NCI-H2196 treated with DMSO at 0.1 percent for 48 hours (cell line): Measurements from ENCODE around the gene DAB1.

Experiments used
- DNase-seq: peaks from one replicate; lab custom pipeline; 2025; ENCODE audit not compliant: unreplicated experiment; lab: John Stamatoyannopoulos, UW

Gene DAB1

DNA sequence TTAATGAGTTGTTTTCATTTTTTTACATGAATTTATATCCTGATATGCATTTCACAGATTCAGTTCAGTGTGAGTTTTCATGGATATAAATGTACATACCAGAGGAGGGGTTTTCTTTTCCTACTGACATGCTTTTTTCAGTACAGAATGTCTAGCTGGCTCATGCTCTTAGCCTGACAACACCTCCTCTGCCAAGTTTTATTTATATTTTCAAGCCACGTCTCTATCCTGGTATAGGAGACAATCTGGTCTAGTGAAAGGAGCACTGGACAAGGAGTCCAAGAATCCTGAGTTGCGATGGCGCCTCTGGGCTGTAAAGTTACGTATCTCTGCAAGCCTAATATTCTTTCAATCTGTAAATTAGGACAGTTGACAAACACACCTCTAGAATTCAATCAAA is 4.9 kb downstream of the DAB1 start:
- DNase-seq: no peak

DNA sequence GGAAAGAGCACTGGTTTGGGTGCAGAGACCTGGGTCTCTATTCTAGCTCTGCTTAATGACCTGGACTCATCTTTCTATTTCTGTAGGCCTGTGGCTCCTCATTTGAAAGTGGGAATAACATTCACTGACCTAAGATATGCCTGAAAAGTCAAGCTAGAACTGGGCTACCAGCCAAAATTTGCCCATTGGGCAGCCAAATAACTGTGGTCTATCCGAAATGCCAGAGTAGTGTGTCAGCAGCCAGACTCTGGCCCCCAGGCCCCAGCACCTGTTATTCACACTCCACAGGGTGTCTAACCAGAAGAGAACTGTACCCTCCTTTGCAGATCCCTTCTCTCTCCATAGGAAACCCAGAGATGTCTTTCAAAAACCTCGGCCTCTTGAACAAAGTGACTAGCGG is 12.6 kb downstream of the DAB1 start:
- DNase-seq: no peak

GRCh38 chr1:57410508-57410907 is 13.4 kb downstream of the DAB1 start:
- no peak for DNase-seq

GRCh38 chr1:57407928-57408327 is 15.9 kb downstream of the DAB1 start:
- no peak for DNase-seq

GRCh38 chr1:57406428-57406970 is 17.4 kb downstream of the DAB1 start:
- no peak for DNase-seq

GRCh38 chr1:57404884-57405283 is 19.0 kb downstream of the DAB1 start:
- no peak for DNase-seq

DNA sequence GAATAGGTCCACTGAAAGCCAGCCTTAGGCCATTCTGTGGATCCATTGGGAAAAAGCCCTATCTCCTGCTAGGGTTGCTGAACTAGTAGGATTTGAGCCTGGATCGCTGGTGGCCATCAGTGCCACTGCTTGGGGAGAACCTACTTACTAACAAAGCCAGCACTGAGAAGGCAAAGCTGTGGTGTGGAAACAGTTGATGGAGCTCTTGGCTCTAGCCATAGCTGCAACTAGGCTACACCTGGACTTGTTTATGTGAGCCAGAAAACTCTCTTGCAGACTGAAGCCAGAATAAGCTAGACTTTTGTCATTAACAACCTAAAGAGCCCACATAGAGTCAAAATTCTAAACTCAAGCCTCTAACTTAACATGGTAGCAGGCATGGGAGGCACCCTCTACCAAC is 20.7 kb downstream of the DAB1 start:
- no peak for DNase-seq

DNA sequence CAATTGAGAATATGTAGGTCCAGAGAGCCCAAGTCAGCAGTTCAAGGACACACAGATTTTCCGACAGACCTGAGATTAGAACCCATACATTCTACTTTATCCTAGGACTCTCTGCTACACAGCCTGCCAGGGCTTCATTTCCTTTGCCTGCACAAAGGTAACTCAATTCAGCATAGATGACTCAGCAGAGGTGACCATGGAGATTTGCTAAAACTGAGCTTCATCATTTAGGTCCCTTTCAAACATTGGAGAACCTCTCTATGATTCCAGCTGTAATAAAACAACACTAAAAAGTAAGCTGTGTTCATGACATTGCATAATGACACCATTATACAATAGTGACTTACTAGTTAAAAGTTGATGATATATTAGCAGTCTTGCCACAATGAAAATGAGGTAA is 22.2 kb downstream of the DAB1 start:
- DNase-seq: no peak

DNA sequence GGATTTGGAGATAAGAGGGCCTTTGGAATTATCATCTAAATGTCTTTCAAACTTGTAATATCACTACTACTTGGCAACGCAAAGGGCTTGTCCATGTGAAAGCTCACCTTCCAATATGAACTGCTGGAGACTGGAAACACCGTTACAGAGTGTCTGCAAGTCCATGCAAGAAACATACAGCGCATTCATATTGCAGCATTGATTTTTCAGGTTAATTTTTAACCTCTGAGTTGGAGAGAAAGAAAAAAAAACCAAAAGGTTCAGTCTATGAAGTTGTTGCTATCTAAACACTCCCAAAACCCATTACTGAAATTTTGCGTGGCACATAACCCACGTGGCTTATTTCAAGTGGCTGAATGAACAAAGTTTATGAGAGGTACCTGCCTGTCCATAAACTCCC is 23.8 kb downstream of the DAB1 start:
- no peak for DNase-seq

DNA sequence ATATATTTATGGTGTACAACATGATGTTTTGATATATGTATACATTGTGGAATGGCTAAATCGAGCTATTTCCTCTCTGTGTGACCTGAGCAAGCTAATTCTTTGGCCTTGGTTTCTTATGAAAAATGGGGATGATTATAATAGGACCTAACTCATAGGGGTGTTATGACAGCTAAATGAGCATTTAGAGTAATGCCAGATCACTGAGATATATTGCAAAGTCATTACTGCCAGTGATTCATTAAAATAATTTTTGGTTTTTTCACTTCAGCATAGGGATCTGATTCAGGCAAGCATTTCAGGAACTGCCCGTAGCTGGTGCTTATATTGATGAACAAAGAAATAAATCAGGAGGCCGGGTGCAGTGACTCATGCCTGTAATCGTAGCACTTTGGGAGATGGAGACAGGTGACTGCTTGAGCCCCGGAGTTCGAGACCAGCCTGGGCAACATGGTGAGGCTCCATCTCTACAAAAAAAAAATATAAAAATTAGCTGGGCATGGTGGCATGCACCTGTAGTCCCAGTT is 30.7 kb downstream of the DAB1 start:
- DNase-seq: no peak

DNA sequence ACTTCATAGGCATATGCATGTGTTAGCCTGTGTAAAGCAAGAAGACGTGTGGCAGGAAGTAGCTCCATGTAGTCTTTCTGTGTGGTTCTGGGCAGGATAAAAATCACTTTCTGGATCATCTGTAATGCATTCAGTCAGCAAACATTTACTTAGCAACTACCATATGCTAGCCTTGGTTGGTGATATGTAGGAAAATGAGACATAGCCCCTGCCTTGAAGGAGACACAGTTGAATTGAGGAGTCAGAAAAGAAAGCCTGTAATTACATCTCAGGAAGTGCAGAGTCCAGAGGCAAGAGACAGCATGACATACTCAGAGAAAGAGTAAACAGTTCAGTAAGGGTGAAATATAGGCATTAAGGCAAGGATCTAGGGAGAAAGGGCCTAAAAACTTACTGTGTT is 38.5 kb downstream of the DAB1 start:
- DNase-seq: no peak

DNA sequence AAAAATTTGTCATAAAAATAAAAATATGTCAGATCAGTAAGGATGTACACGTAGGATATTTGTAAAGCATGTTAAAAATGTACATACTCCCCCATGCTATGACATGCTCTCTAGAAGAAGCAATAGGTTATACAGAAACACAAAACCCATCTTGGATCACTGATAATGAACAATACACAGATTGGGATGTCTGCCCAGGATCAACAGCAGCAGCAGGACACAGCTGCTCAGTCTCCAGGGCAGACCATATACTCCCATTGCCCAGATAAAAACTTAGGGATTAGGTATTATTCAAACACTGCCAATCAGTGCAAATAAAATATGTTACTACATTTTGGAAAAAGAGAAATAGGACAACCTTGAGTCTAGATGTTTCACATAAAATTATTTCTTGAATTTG is 39.0 kb downstream of the DAB1 start:
- no peak for DNase-seq

DNA sequence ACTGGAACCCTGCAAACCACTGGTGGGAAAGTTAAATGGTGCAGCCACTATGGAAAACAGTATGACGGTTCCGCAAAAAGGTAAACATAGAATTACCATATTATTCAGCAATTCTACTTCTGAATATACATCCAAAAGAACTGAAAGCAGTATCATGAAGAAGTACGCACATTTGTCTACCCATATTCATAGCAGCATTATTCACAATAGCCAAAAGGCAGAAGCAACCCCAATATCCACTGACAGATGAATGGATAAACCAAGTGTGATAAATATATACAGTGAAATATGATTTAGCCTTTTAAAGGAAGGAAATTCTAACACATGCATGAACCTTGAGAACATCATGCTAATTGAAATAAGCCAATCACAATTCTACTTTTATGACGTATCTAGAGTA is 39.6 kb downstream of the DAB1 start:
- no peak for DNase-seq

DNA sequence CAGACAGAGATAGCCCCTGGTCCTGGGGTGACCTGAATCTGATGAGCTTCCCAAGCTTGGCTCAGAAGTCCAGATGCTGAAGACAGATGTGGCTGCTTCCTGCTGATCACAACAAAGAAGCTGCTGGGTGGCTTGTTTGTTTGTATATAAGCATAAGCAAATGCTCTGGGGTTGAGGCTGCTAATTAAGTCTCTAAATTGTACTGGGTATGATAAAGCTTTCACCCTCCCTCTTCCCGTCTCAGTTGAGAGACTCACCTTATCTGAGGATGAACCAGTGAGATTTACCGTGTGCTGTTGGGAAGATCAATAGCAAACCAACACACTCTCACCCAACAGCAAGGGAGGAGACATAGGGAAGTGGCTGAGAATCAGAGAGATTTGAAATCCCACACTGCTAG is 42.0 kb downstream of the DAB1 start:
- no peak for DNase-seq

DNA sequence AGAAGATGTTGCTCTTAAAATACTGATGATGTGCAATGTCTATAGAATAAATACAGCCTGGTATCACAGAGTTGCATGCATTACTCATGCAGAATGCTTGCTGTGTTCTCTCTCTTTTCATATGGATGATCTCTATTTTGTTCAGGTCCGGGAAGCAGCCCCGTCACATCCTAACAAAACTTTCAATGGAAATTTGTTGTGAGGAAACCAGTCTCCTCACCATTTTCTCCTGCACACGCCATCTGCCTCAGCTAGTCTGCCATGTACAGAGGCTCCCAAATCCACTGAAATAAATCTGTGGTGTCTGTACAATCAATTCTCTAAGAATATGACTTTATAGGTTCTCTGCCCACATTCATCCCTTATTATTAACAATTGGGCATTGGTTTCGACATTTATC is 42.4 kb downstream of the DAB1 start:
- no peak for DNase-seq

DNA sequence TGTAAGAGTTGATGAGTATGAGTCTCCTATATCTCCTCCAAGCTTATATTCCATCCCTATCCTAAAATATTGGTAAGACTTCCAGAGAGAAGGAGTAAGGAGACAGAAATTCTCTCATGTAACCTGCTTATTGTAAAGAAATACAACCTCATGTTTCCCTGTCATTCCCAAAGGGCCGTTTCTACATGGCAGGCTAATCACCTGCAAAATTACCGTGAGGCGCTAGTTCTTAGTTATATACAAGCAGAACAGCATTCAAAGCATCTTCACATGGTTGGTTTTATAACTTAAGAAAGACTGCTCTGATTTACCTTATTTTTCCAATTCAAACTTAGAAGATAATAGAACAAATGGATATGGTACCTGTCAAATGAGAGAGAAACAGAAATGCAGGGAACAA is 42.9 kb downstream of the DAB1 start:
- DNase-seq: no peak

DNA sequence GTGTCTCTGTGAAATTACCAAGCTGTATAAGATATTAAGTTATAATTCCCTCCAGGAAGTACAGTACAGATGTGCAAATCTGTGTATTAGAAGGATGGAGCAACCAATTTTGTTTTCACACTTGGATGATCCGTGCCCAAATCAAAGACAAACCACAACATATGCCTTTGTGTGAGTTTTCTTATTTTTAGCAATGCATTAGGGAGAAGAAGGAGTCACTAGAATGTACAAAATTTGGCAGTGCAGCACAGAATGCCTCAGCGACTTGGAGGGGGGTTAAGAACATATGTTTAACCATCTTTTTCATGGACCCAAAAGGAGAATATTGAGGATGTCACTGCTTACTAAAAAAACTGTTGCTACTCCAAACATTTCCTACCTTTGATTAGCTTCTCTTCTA is 45.3 kb downstream of the DAB1 start:
- no peak for DNase-seq

- DNase-seq: no peak
Measured at GRCh38 chr1:57377339-57378139, 46.3 kb downstream of the DAB1 start.

GRCh38 chr1:57376041-57376440 is 47.8 kb downstream of the DAB1 start:
- DNase-seq: no peak

DNA sequence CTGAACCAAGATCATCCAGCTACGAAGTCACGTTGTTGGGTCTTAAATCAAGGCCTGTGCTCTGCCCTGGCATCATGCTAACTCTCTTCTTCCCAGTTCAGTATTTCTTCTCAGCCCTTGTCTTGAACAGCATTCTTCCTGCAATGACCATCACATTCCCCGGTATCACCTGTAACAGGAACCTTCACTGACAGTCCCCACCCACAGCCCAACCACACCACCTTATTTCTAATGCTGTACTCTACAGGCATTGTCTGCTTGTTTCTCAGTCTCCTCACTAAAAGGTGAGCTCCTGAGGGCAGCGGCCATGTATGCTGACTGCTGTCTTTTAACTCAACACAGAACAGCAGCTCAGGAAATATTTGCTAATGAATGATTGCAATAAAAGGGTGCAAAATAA is 54.0 kb downstream of the DAB1 start:
- no peak for DNase-seq

- DNase-seq: no peak
Measured at GRCh38 chr1:57367945-57368344, 55.9 kb downstream of the DAB1 start.

DNA sequence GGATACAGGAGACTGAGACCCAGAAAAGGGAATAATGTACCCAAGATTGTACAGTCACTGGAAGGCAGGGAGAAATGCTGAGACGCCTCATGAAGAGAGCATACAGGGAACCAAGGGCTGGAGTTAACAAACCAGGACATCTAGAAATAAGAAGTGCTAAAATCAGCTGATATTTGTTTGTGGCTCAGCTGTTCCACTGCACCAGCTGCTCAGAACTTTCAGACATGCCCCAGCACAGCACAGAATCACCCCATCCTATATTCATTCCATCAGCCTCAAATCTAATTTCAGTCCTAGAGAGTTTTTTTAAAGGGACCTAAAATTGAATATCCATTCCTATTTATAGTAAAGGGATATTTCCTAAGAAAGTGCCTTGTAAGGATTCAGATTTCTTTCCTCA is 60.2 kb downstream of the DAB1 start:
- DNase-seq: no peak

- no peak for DNase-seq
Measured at GRCh38 chr1:57363165-57363564, 60.7 kb downstream of the DAB1 start.
